H9 (cell line): ENCODE measurements around the gene KCNN3. TPM values are rescaled to one million over a fixed set of nuclear protein-coding genes. Genes with fewer than 3 reads are reported as not detected.

Experiments used
- DNase-seq: peaks from one replicate; pipeline ENCODE4 v3.0.0-alpha.2; 2017
- H2AFZ ChIP-seq: one replicate; pipeline ENCODE4 v1.6.1; 2013; ENCODE audit warnings: mild to moderate bottlenecking, low read length, control low read depth, moderate library complexity
- H2AK5ac ChIP-seq: 2 replicates; pipeline ENCODE4 v1.6.1; 2013; ENCODE audit warnings: low read length, control low read depth, mixed read lengths; ENCODE audit not compliant: insufficient read length
- H2BK120ac ChIP-seq: one replicate; pipeline ENCODE4 v1.6.1; 2013; ENCODE audit warnings: low read depth, mild to moderate bottlenecking, low read length, control low read depth, inconsistent platforms; ENCODE audit not compliant: poor library complexity, severe bottlenecking
- H2BK12ac ChIP-seq: 2 replicates; pipeline ENCODE4 v1.6.1; 2013; ENCODE audit warnings: low read length, control low read depth, mixed read lengths, low read depth; ENCODE audit not compliant: insufficient read length
- H2BK15ac ChIP-seq: 2 replicates; pipeline ENCODE4 v1.6.1; 2013; ENCODE audit warnings: low read depth, low read length, control low read depth
- H2BK20ac ChIP-seq: one replicate; pipeline ENCODE4 v1.6.1; 2013; ENCODE audit warnings: low read depth, mild to moderate bottlenecking, low read length, control low read depth, inconsistent platforms; ENCODE audit not compliant: poor library complexity, severe bottlenecking
- H2BK5ac ChIP-seq: 2 replicates; pipeline ENCODE4 v1.6.1; 2013; ENCODE audit warnings: low read length, control low read depth, mixed read lengths; ENCODE audit not compliant: insufficient read length
- H3K14ac ChIP-seq: 2 replicates; pipeline ENCODE4 v1.6.1; 2013; ENCODE audit warnings: low read length, control low read depth; ENCODE audit not compliant: insufficient read depth
- H3K18ac ChIP-seq: 2 replicates; pipeline ENCODE4 v1.6.1; 2013; ENCODE audit warnings: low read depth, mild to moderate bottlenecking, mixed read lengths, low read length, control low read depth; ENCODE audit not compliant: insufficient read length
- H3K23ac ChIP-seq: 2 replicates; pipeline ENCODE4 v1.6.1; 2013; ENCODE audit warnings: low read length, control low read depth, mixed read lengths, low read depth; ENCODE audit not compliant: insufficient read length
- H3K23me2 ChIP-seq: 2 replicates; pipeline ENCODE4 v1.6.1; 2013; ENCODE audit warnings: low read depth, mild to moderate bottlenecking, mixed read lengths, low read length, control low read depth; ENCODE audit not compliant: insufficient read length, poor library complexity, severe bottlenecking
- H3K27ac ChIP-seq: 2 replicates; pipeline ENCODE4 v1.5.1; 2013; ENCODE audit warnings: low read length, control low read depth, mixed read lengths, low read depth; ENCODE audit not compliant: insufficient read length
- H3K27me3 ChIP-seq: 2 replicates; pipeline ENCODE4 v1.6.1; 2013; ENCODE audit warnings: low read length, control low read depth, inconsistent platforms; ENCODE audit not compliant: insufficient read depth
- H3K4ac ChIP-seq: 2 replicates; pipeline ENCODE4 v1.6.1; 2013; ENCODE audit warnings: low read depth, mild to moderate bottlenecking, control low read depth, inconsistent platforms, low read length, moderate library complexity
- H3K4me1 ChIP-seq: 2 replicates; pipeline ENCODE4 v1.6.1; 2013; ENCODE audit warnings: low read length, control low read depth, inconsistent platforms; ENCODE audit not compliant: insufficient read depth
- H3K4me2 ChIP-seq: 2 replicates; pipeline ENCODE4 v1.6.1; 2013; ENCODE audit warnings: low read length, control low read depth, mixed read lengths; ENCODE audit not compliant: insufficient read length, insufficient read depth
- H3K56ac ChIP-seq: 2 replicates; pipeline ENCODE4 v1.6.1; 2013; ENCODE audit warnings: low read depth, mild to moderate bottlenecking, mixed read lengths, low read length, control low read depth; ENCODE audit not compliant: insufficient read length
- H3K79me1 ChIP-seq: 2 replicates; pipeline ENCODE4 v1.6.1; 2013; ENCODE audit warnings: low read depth, mild to moderate bottlenecking, moderate library complexity, low read length, control low read depth, inconsistent platforms; ENCODE audit not compliant: insufficient read depth, poor library complexity, severe bottlenecking
- H3K79me2 ChIP-seq: 2 replicates; pipeline ENCODE4 v1.6.1; 2013; ENCODE audit warnings: low read length, control low read depth, inconsistent platforms; ENCODE audit not compliant: insufficient read depth
- H3K9ac ChIP-seq: 2 replicates; pipeline ENCODE4 v1.6.1; 2013; ENCODE audit warnings: low read length, control low read depth, mixed read lengths; ENCODE audit not compliant: insufficient read length; ENCODE audit errors: extremely low read depth
- H3K9me3 ChIP-seq: one replicate; pipeline ENCODE4 v1.6.1; 2013; ENCODE audit warnings: low read depth, low read length, inconsistent platforms; ENCODE audit not compliant: control insufficient read depth
- H3T11ph ChIP-seq: one replicate; pipeline ENCODE4 v1.6.1; 2013; ENCODE audit warnings: mild to moderate bottlenecking, low read length, control low read depth, inconsistent platforms
- H4K20me1 ChIP-seq: one replicate; pipeline ENCODE4 v1.6.1; 2013; ENCODE audit not compliant: control insufficient read depth, insufficient read length, insufficient read depth
- H4K5ac ChIP-seq: 2 replicates; pipeline ENCODE4 v1.6.1; 2013; ENCODE audit warnings: low read depth, mild to moderate bottlenecking, mixed read lengths, low read length, control low read depth; ENCODE audit not compliant: insufficient read length
- H4K8ac ChIP-seq: replicated peaks from 2 replicates; pipeline ENCODE4 v1.6.1; 2013; ENCODE audit warnings: low read length, control low read depth, mixed read lengths, low read depth; ENCODE audit not compliant: insufficient read length
- H4K91ac ChIP-seq: 2 replicates; pipeline ENCODE4 v1.6.1; 2013; ENCODE audit warnings: low read depth, mild to moderate bottlenecking, moderate library complexity, mixed read lengths, low read length, control low read depth; ENCODE audit not compliant: insufficient read length
- H3K27ac Mint-ChIP-seq, 3 experiments: 2 replicates in 2 of 3; 3 replicates in 1 of 3; pipeline ENCODE4 v1.8.0; 2020 to 2021; ENCODE audit warnings: mixed read lengths in 3 of 3, mild to moderate bottlenecking in 1 of 3, moderate library complexity in 1 of 3
- H3K27me3 Mint-ChIP-seq: 2 replicates; pipeline ENCODE4 v1.8.0; 2021; ENCODE audit warnings: low read depth, mild to moderate bottlenecking, moderate library complexity, mixed read lengths
- H3K36me3 Mint-ChIP-seq, 3 experiments: 2 replicates in 2 of 3; 3 replicates in 1 of 3; pipeline ENCODE4 v1.8.0; 2020 to 2021; ENCODE audit warnings: low read depth in 3 of 3, mixed read lengths in 3 of 3; ENCODE audit not compliant: insufficient read depth in 1 of 3
- H3K4me1 Mint-ChIP-seq, 2 experiments: 2 replicates each; pipeline ENCODE4 v1.8.0; 2020; ENCODE audit warnings: mixed read lengths in 2 of 2
- H3K4me3 Mint-ChIP-seq, 2 experiments: 2 replicates in 1 of 2; 3 replicates in 1 of 2; pipeline ENCODE4 v1.8.0; 2020 to 2021; ENCODE audit warnings: mild to moderate bottlenecking in 2 of 2, mixed read lengths in 2 of 2, moderate library complexity in 1 of 2
- H3K9me3 Mint-ChIP-seq, 2 experiments: 2 replicates in 1 of 2; 3 replicates in 1 of 2; pipeline ENCODE4 v1.8.0; 2020; ENCODE audit warnings: mild to moderate bottlenecking in 2 of 2, mixed read lengths in 2 of 2, moderate library complexity in 1 of 2
- CTCF ChIP-seq: fragments of 200-600 bp; sonication (generic); conservative IDR thresholded peaks from 3 replicates; pipeline ENCODE4 v1.8.0; 2021; ENCODE audit warnings: antibody characterized with exemption, mild to moderate bottlenecking
- WGBS: extraction: QIAGEN DNeasy Blood & Tissue Kit; methylation state at CpG from one replicate; pipeline ENCODE4 v1.1.7; 2013; ENCODE audit warnings: missing lambda C conversion rate, low lambda C conversion rate, mixed read lengths; ENCODE audit not compliant: insufficient read length; ENCODE audit errors: extremely low coverage; 5-methylcytosine and 5-hydroxymethylcytosine counted together
- total RNA-seq: library from RNA; stranded (reverse); gene quantifications from 2 replicates; pipeline ENCODE4 v1.2.1, GENCODE V29; 2021

The KCNN3 gene
- total RNA-seq, 1 experiment from 2014 or later: 0.83 TPM

GRCh38 chr1:154867841-154868605 lies 2.1 kb downstream of the KCNN3 start:
- Histone ChIP-seq H4K5ac (no peak overlapping the region), H2BK120ac (no peak overlapping the region), H4K8ac (no peak overlapping the region), H2BK5ac (no peak overlapping the region), H2AK5ac (no peak overlapping the region), H3K23ac (no peak overlapping the region), H3K79me1 (no peaks in the 10 kb centered on the region), H3K18ac (no peak overlapping the region), H2BK12ac (no peak overlapping the region), H3K23me2 (peaks cover 8% of the 10 kb centered on the region), H3K4me2 (peak overlapping the region; percentile 41), H3K4ac (no peak overlapping the region), H3K27me3 (peaks cover 2% of the 10 kb centered on the region; the same call in 1 of the 2 replicates), H2BK15ac (no peak overlapping the region), H3K9me3 (no peaks in the 10 kb centered on the region), H3K4me1 (peaks cover 4% of the 10 kb centered on the region), H3K14ac (no peak overlapping the region), H3K27ac (no peak overlapping the region), H4K91ac (no peak overlapping the region), H3K56ac (no peak overlapping the region), H2BK20ac (no peak overlapping the region), H2AFZ (no peak overlapping the region), H3K9ac (no peak overlapping the region), H3K79me2 (no peaks in the 10 kb centered on the region), H4K20me1 (no peaks in the 10 kb centered on the region), H3T11ph (no peak overlapping the region)
- Mint-ChIP-seq H3K9me3 (no peaks in the 10 kb centered on the region), H3K36me3 (no peaks in the 10 kb centered on the region; a peak in 1 of 7 replicates), H3K27ac (peak overlapping the region in 1 of 3 experiments; percentile 46; a peak in 1 of 7 replicates), H3K4me3 (peak overlapping the region in 1 of 2 experiments; percentile 88; a peak in 3 of 5 replicates), H3K27me3 (peaks cover 32% of the 10 kb centered on the region), H3K4me1 (peaks cover 48 to 61% of the 10 kb centered on the region in 2 experiments)
- TF ChIP-seq CTCF: no peak
- WGBS: no CpG with 5 or more reads among the region's 19 CpGs
- DNase-seq: no peak
